LNCaP clone FGC (cell line): ENCODE measurements around the gene VPS37D.
A peak's percentile ranks its signal among the peaks of the same experiment; 100 is the strongest.
"Not testable (repeated sequence)": the region's sequence is repeated elsewhere in the genome, so short reads cannot be mapped to it uniquely, and the experiment has no call there.

ENCODE experiments used
- DNase-seq: peaks from one replicate; pipeline ENCODE4 v3.0.0-alpha.2; 2011; ENCODE audit warnings: low read depth
- H3K4me3 ChIP-seq: 2 replicates; pipeline ENCODE4 v1.5.1; 2011; ENCODE audit warnings: mild to moderate bottlenecking, low read depth, low read length, control low read depth
- TF ChIP-seq, protein P1 (sequence below): IDR thresholded peaks from 2 replicates; pipeline ENCODE4 v1.5.1; 2012; ENCODE audit warnings: mild to moderate bottlenecking; ENCODE audit not compliant: control insufficient read depth, insufficient read depth; ENCODE audit errors: extremely low read depth

VPS37D gene

DNA sequence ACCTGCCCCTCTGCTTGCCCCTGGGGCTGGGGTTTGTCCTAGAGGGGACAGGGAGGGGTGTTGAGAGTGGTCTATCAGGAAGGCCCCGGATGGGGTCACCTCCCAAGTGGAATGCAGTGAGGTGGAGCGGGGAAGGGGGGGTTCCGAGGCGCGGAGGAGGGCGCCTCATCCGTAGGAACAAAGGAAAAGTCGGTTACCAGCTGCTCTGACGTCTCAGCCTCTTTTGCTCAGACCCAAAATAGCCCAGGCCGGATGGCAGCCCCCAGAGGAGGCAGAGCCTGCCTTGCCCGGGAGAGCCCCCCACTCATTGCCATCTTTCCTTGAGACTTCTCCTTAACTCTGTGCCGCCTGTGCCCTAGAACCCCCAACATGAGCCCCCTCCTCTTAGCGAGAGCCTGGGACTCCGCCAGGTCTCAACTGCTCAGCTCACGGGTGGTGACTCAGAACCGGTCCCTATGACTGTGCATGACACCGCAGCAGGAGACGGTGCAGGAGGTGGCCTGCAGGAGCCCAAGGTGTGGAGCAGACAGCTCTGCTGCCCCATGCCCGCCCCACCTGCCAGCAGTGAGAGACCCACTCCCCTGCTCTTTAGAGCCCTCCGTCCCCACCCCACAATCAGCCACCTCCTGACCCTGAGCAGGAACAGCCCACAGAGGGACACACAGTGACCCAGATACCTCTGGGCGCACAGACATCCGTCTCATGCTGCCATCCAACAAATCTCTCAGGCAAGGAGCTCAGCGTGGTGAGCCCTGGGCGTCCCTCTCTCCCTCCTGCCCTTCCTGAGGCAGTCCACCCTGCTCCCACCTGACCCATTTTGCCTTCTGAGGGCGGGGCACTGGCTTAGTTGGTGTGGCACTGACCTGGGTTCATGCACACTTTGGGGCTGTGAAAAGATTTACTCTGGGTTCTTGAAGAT, 38.8 kb downstream of the VPS37D start:
- TF ChIP-seq, protein P1, sequence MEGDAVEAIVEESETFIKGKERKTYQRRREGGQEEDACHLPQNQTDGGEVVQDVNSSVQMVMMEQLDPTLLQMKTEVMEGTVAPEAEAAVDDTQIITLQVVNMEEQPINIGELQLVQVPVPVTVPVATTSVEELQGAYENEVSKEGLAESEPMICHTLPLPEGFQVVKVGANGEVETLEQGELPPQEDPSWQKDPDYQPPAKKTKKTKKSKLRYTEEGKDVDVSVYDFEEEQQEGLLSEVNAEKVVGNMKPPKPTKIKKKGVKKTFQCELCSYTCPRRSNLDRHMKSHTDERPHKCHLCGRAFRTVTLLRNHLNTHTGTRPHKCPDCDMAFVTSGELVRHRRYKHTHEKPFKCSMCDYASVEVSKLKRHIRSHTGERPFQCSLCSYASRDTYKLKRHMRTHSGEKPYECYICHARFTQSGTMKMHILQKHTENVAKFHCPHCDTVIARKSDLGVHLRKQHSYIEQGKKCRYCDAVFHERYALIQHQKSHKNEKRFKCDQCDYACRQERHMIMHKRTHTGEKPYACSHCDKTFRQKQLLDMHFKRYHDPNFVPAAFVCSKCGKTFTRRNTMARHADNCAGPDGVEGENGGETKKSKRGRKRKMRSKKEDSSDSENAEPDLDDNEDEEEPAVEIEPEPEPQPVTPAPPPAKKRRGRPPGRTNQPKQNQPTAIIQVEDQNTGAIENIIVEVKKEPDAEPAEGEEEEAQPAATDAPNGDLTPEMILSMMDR = no peak
- no peak for DNase-seq
- H3K4me3 ChIP-seq = no peak overlapping the region

DNA sequence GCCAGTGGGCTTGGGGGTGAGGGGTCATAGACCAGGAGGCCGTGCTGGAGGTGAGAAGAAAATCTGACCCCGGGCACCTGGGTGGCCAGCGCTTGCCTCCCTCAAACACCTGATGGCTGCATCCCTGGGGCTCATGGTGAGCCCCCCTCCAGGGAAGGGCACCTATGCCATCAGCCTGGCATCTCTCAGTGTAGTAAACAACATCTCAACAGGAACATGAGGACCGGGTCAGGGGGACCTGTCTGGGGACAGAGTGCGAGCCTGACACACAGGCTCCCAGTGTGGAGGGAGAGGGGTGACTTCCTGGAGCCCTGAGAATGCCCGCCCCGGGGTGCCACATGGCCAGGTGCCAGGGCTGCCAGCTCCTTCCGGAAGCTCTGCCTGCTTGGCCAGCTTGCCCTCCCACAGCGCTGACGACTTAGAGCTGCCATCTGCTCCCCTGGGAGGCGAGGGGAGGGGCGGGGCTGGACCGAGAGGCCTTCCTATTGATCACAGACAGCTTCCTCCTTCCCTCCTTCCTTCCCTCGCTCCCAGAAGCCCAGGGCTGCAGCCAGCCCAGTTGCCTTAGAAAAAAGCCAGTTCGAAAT, 39.5 kb downstream of the VPS37D start:
- DNase-seq = no peak
- H3K4me3 ChIP-seq = no peak overlapping the region

DNA sequence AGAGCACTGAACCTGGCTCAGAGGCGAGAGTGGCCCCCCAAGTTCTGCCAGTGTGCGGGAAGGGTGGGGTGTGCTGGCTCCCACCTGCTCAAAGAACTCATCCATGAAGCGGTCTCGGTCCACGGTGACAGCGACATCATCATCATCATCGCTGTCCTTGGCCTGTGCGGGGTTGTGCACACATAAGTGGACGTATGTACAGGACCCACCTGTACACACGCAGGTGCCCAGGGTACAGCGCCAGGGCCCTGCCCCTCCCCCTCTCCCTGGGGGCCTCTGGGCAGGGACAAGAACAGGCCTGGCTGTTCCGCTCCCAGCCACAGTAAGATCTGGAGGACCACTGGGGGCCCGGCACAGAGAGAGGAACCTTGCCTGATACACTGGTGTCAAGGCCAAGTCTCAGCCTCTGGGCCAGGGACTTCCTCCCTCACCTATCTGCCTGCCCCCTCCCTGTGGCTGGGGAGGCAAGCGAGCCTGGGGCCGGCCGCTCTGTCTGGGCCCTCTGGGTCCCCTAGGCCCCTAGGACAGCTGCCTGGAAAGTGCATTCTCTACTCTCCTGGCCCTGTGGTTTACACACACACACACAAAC, 41.4 kb downstream of the VPS37D start:
- no peak for DNase-seq
- TF ChIP-seq, protein P1 = no peak
- H3K4me3 ChIP-seq = no peak overlapping the region

More for the DNA sequence above, 39.5 kb downstream of the VPS37D start:
- TF ChIP-seq, protein P1 = no peak

DNA sequence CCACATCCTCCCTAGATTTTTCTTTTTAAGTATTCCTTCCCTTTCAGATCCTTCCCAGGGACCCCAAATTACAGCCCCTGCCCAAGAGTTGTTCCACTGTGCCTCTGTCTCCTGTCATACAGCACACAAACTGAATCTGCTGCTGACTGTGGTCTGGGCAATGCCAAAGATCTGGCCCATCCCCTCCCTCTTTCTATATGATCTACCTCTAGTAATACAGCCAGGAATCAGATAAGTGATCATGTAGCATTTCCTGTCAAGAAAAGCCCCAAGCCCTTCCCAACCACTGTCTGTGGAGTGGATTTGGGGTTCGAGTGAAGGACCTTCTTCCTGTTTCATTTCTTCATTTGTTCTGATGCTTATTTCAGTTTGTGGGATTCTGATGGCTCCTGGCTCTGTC, 45.1 kb downstream of the VPS37D start:
- no peak for DNase-seq
- TF ChIP-seq, protein P1 = no peak
- no peak overlapping the region for H3K4me3 ChIP-seq

DNA sequence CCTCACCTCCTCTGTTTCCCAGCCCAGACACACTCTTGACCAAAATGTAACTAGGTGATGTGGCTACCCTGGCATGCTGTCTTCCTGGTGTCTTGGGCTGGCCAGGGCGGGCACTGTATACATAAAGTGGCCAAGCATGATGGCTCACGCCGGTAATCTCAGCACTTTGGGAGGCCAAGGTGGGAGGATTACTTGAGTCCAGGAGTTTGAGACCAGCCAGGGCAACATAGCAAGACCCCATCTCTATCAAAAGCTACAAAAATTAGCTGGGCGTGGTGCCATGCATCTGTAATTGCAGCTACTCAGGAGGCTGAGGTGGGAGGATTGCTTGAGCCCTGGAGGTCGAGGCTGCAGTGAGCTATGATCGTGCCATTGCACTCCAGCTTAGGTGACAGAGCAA, 45.7 kb downstream of the VPS37D start:
- DNase-seq, H3K4me3 ChIP-seq: not testable (repeated sequence)

DNA sequence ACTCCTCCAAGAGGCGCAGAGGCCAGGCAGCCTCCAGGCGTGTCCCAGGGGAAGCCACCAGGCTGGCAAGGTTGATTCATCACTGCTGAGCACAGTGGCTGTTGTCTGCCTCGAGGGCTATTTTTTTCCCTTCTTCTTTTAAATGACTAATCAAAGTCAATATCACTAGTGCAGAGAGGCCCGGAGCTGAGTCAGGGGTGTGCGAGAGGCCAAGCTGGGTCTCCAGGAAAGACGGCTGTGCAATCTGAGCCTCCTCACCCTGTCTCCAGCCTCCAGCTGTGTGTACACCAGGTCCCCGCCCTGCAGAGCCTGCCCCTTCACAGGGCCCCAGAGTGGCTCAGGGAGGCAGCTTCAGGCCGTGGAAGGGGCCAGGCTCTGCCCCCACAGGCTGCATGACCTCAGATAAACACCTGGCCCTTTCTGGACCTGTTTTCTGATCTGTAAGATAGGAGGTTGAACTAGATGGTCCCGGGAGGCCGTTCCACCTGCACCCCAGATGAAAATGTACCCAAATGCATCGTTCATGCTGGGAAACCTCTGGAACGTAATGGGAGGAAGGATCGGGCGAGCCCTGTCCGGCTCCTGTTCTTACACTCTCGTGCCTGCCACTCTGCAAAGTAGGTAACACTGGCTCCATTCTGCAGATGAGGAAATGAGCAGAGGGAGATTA, 48.2 kb downstream of the VPS37D start:
- TF ChIP-seq, protein P1 = no peak
- DNase-seq = peak; percentile 18
- no peak overlapping the region for H3K4me3 ChIP-seq
